Tibial nerve (tissue), 3 donors: ENCODE measurements around the gene CACNA1G.

Experiments
- CTCF ChIP-seq, 5 experiments: fragments of 200-600 bp in 3 of 5; fragments of 450-650 bp in 2 of 5; sonication (generic) in 3 of 5; IDR thresholded peaks; one replicate each; pipeline ENCODE4 v1.5.1; 2016 to 2019; ENCODE audit warnings: antibody characterized with exemption in 5 of 5, mild to moderate bottlenecking in 3 of 5, moderate library complexity in 2 of 5
- POLR2A ChIP-seq, 2 donors: fragments of 450-650 bp; IDR thresholded peaks; one replicate each; pipeline ENCODE4 v1.6.1; 2017; ENCODE audit warnings: antibody characterized with exemption in 2 of 2, mild to moderate bottlenecking in 2 of 2, moderate library complexity in 2 of 2

- no peak for TF ChIP-seq CTCF (IDR thresholded peaks at IDR 0.05)
- no peak for TF ChIP-seq POLR2A (IDR thresholded peaks at IDR 0.05)
These were observed 98.1 kb downstream of the CACNA1G start for GRCh38 chr17:50658616-50659015.
